ENCODE data around the gene PTGES. TPM values are rescaled to one million over a fixed set of nuclear protein-coding genes. Genes with fewer than 3 reads are reported as not detected.

The PTGES gene
- total RNA-seq, 1 experiment from 2014 or later = 2.4 TPM

DNA sequence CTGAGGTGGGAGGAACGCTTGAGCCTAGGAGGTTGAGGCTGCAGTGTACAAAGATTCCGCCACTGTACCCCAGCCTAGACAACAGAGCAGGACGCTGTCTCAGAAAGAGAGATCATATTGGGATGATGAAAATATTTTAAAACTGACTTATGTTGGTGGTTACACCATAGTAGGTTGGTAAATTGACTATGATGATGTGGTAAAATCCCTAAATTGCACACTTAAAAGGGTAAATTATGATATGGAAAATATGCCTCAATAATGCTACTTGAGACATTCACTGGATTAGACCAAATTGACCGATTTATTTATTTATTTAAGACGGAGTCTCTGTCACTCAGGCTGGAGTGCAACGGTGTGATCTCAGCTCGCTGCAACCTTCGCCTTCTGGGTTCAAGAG lies 28.3 kb upstream of the PTGES start:
- peaks cover 11% of the 10 kb centered on the region for H3K27me3 Mint-ChIP-seq (ENCODE audit: low read depth)
- H3K9me3 Mint-ChIP-seq = no peaks in the 10 kb centered on the region; a peak in 1 of 5 replicates
- no peak overlapping the region for H4K8ac ChIP-seq (replicated peaks; ENCODE audit: insufficient read length, low read depth, low read length)
- no peak overlapping the region for H3K56ac ChIP-seq (ENCODE audit: insufficient read length, low read depth, low read length)
- no peaks in the 10 kb centered on the region for H4K20me1 ChIP-seq (ENCODE audit: control insufficient read depth, insufficient read depth, insufficient read length)
- H3K79me1 ChIP-seq (ENCODE audit: insufficient read depth, low read depth, low read length, poor library complexity, severe bottlenecking) = no peaks in the 10 kb centered on the region
- H2BK15ac ChIP-seq (ENCODE audit: low read depth, low read length) = no peak overlapping the region
- no peak overlapping the region for H2AFZ ChIP-seq (ENCODE audit: low read length)
- TF ChIP-seq, protein P1, sequence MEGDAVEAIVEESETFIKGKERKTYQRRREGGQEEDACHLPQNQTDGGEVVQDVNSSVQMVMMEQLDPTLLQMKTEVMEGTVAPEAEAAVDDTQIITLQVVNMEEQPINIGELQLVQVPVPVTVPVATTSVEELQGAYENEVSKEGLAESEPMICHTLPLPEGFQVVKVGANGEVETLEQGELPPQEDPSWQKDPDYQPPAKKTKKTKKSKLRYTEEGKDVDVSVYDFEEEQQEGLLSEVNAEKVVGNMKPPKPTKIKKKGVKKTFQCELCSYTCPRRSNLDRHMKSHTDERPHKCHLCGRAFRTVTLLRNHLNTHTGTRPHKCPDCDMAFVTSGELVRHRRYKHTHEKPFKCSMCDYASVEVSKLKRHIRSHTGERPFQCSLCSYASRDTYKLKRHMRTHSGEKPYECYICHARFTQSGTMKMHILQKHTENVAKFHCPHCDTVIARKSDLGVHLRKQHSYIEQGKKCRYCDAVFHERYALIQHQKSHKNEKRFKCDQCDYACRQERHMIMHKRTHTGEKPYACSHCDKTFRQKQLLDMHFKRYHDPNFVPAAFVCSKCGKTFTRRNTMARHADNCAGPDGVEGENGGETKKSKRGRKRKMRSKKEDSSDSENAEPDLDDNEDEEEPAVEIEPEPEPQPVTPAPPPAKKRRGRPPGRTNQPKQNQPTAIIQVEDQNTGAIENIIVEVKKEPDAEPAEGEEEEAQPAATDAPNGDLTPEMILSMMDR (conservative IDR thresholded peaks at IDR 0.05) = no peak
- DNase-seq = no peak
- no peaks in the 10 kb centered on the region for H3K23me2 ChIP-seq (ENCODE audit: insufficient read length, low read depth, low read length, poor library complexity, severe bottlenecking)
- H2BK12ac ChIP-seq (ENCODE audit: insufficient read length, low read depth, low read length) = no peak overlapping the region
- no peak overlapping the region for H3T11ph ChIP-seq (ENCODE audit: low read length)
- no peak overlapping the region for H4K91ac ChIP-seq (ENCODE audit: insufficient read length, low read depth, low read length)
- H2AK5ac ChIP-seq (ENCODE audit: insufficient read length, low read length) = no peak overlapping the region
- no peak overlapping the region for H3K4ac ChIP-seq (ENCODE audit: low read depth, low read length)
- H4K5ac ChIP-seq (ENCODE audit: insufficient read length, low read depth, low read length) = no peak overlapping the region
- peaks cover 12 to 15% of the 10 kb centered on the region in 2 experiments for H3K4me1 Mint-ChIP-seq
- H3K23ac ChIP-seq (ENCODE audit: insufficient read length, low read depth, low read length) = no peak overlapping the region
- WGBS (ENCODE audit: extremely low coverage, insufficient read length, low lambda C conversion rate) = no CpG with 5 or more reads among the region's 8 CpGs
- H2BK5ac ChIP-seq (ENCODE audit: insufficient read length, low read length) = no peak overlapping the region
- H3K79me2 ChIP-seq (ENCODE audit: insufficient read depth, low read length) = no peaks in the 10 kb centered on the region
- no peak overlapping the region for H3K9ac ChIP-seq (ENCODE audit: extremely low read depth, insufficient read length, low read length)
- no peaks in the 10 kb centered on the region for H3K9me3 ChIP-seq (ENCODE audit: control insufficient read depth, low read depth, low read length)
- H3K4me2 ChIP-seq (ENCODE audit: insufficient read depth, insufficient read length, low read length) = no peak overlapping the region
- H2BK120ac ChIP-seq (ENCODE audit: low read depth, low read length, poor library complexity, severe bottlenecking) = no peak overlapping the region
- H2BK20ac ChIP-seq (ENCODE audit: low read depth, low read length, poor library complexity, severe bottlenecking) = no peak overlapping the region
- no peak overlapping the region for H3K27ac ChIP-seq (ENCODE audit: insufficient read length, low read depth, low read length)
- no peak overlapping the region for H3K14ac ChIP-seq (ENCODE audit: insufficient read depth, low read length)
- no peak overlapping the region for H3K27ac Mint-ChIP-seq
- H3K18ac ChIP-seq (ENCODE audit: insufficient read length, low read depth, low read length) = no peak overlapping the region
- H3K27me3 ChIP-seq (ENCODE audit: insufficient read depth, low read length) = no peaks in the 10 kb centered on the region
- H3K4me1 ChIP-seq (ENCODE audit: insufficient read depth, low read length) = no peaks in the 10 kb centered on the region
- no peak overlapping the region for H3K4me3 Mint-ChIP-seq
- no peaks in the 10 kb centered on the region for H3K36me3 Mint-ChIP-seq (ENCODE audit: insufficient read depth in 1 of 3, low read depth in 3 of 3)

Data from H9 (cell line).